Liver (tissue), 9 donors: ENCODE measurements around the gene MYH2. TPM values are rescaled to one million over a fixed set of nuclear protein-coding genes. Genes with fewer than 3 reads are reported as not detected.

Experiments used
- DNase-seq: peaks from one replicate; pipeline ENCODE4 v3.0.0-alpha.2; 2017; ENCODE audit warnings: low spot score
- H3K27ac ChIP-seq, 2 donors: one replicate each; pipeline ENCODE4 v1.7.0; 2013; ENCODE audit warnings: inconsistent platforms in 2 of 2, low read length in 2 of 2, control low read depth in 1 of 2, low read depth in 1 of 2, mild to moderate bottlenecking in 1 of 2
- H3K27me3 ChIP-seq, 4 donors: one replicate each; pipeline versions ENCODE4 v1.6.1 to v1.7.0; 2013; ENCODE audit warnings: low read length in 3 of 4, inconsistent platforms in 1 of 4, mild to moderate bottlenecking in 1 of 4, moderate library complexity in 1 of 4; ENCODE audit not compliant: control insufficient read depth in 4 of 4, insufficient read depth in 4 of 4
- H3K36me3 ChIP-seq, 4 donors: one replicate each; pipeline versions ENCODE4 v1.6.1 to v1.7.0; 2013; ENCODE audit warnings: low read length in 3 of 4, mild to moderate bottlenecking in 3 of 4, low read depth in 1 of 4, moderate library complexity in 1 of 4; ENCODE audit not compliant: control insufficient read depth in 4 of 4, insufficient read depth in 3 of 4
- H3K4me1 ChIP-seq, 4 donors: one replicate each; pipeline versions ENCODE4 v1.6.1 to v1.7.0; 2013; ENCODE audit warnings: low read length in 3 of 4, mild to moderate bottlenecking in 3 of 4, moderate library complexity in 1 of 4; ENCODE audit not compliant: control insufficient read depth in 4 of 4, insufficient read depth in 4 of 4
- H3K4me3 ChIP-seq, 3 donors: one replicate each; pipeline versions ENCODE4 v1.6.1 to v1.7.0; 2013; ENCODE audit warnings: low read length in 3 of 3, control low read depth in 1 of 3, low read depth in 1 of 3, mild to moderate bottlenecking in 1 of 3
- H3K9ac ChIP-seq, 2 donors: one replicate each; pipeline ENCODE4 v1.7.0; 2013; ENCODE audit warnings: low read length in 2 of 2, mild to moderate bottlenecking in 2 of 2, moderate library complexity in 2 of 2, control low read depth in 1 of 2, low read depth in 1 of 2
- H3K9me3 ChIP-seq, 4 donors: one replicate each; pipeline versions ENCODE4 v1.6.1 to v1.7.0; 2013; ENCODE audit warnings: low read length in 3 of 4; ENCODE audit not compliant: control insufficient read depth in 4 of 4
- EGR1 ChIP-seq, 2 donors: IDR thresholded peaks; 2 replicates each; pipeline ENCODE4 v1.6.1; 2016 to 2018; ENCODE audit warnings: antibody characterized with exemption in 2 of 2, low read depth in 2 of 2
- FOXA1 ChIP-seq: IDR thresholded peaks from 2 replicates; pipeline ENCODE4 v1.6.1; 2016; ENCODE audit warnings: antibody characterized with exemption
- FOXA2 ChIP-seq: IDR thresholded peaks from 2 replicates; pipeline ENCODE4 v1.6.1; 2016; ENCODE audit warnings: antibody characterized with exemption
- GABPA ChIP-seq, 2 donors: IDR thresholded peaks in 1 of 2; conservative IDR thresholded peaks in 1 of 2; 2 replicates each; pipeline ENCODE4 v1.6.1; 2016; ENCODE audit warnings: antibody characterized with exemption in 2 of 2, mild to moderate bottlenecking in 1 of 2, moderate library complexity in 1 of 2
- HNF4A ChIP-seq, 2 donors: conservative IDR thresholded peaks; 2 replicates each; pipeline ENCODE4 v1.6.1; 2016; ENCODE audit warnings: antibody characterized with exemption in 2 of 2, mild to moderate bottlenecking in 2 of 2
- HNF4G ChIP-seq: IDR thresholded peaks from 2 replicates; pipeline ENCODE4 v1.6.1; 2016; ENCODE audit warnings: antibody characterized with exemption
- JUND ChIP-seq, 2 donors: IDR thresholded peaks; 2 replicates each; pipeline ENCODE4 v1.6.1; 2016; ENCODE audit warnings: antibody characterized with exemption in 2 of 2
- NR2F2 ChIP-seq: IDR thresholded peaks from 2 replicates; pipeline ENCODE4 v1.6.1; 2016; ENCODE audit warnings: antibody characterized with exemption
- RAD21 ChIP-seq, 2 donors: IDR thresholded peaks; 2 replicates each; pipeline ENCODE4 v1.6.1; 2016; ENCODE audit warnings: antibody characterized with exemption in 2 of 2, mild to moderate bottlenecking in 2 of 2
- RXRA ChIP-seq, 2 donors: IDR thresholded peaks; 2 replicates each; pipeline ENCODE4 v1.6.1; 2017 to 2018; ENCODE audit warnings: antibody characterized with exemption in 2 of 2, mild to moderate bottlenecking in 1 of 2
- SP1 ChIP-seq: IDR thresholded peaks from 2 replicates; pipeline ENCODE4 v1.6.1; 2018; ENCODE audit warnings: antibody characterized with exemption, mild to moderate bottlenecking
- TAF1 ChIP-seq: conservative IDR thresholded peaks from 2 replicates; pipeline ENCODE4 v1.6.1; 2016; ENCODE audit warnings: antibody characterized with exemption, mild to moderate bottlenecking
- YY1 ChIP-seq: IDR thresholded peaks from 2 replicates; pipeline ENCODE4 v1.6.1; 2016; ENCODE audit warnings: antibody characterized with exemption, mild to moderate bottlenecking
- WGBS: extraction: QIAGEN DNeasy Blood & Tissue Kit; methylation state at CpG from one replicate; pipeline ENCODE4 v1.1.7; 2013; 5-methylcytosine and 5-hydroxymethylcytosine counted together
- polyA plus RNA-seq, 2 donors: library from polyadenylated mRNA; stranded (reverse) in 1 of 2; unstranded in 1 of 2; fragments of 200-250 nt in 1 of 2; fragments of >200 nt in 1 of 2; fragmentation: Nextera tagmentation in 1 of 2; extraction: Ambion mirVana in 1 of 2; gene quantifications; one replicate each; pipeline versions ENCODE4 v1.2.1 to v1.2.3, GENCODE V29; 2013 to 2015
- total RNA-seq, 2 donors: library from RNA; depleted of rRNA; stranded (reverse); fragments of >200 nt; gene quantifications; one replicate each; pipeline ENCODE4 v1.2.3, GENCODE V29; 2014
- TF ChIP-seq, protein P1 (sequence below): fragments of 150-350 bp; IDR thresholded peaks from 2 replicates; pipeline ENCODE4 v1.5.1; 2017; ENCODE audit warnings: improper control_type of control experiment, low read depth, low read length; ENCODE audit not compliant: missing input control
- TF ChIP-seq, protein P2 (sequence below): IDR thresholded peaks from 2 replicates; pipeline ENCODE4 v1.6.1; 2016; ENCODE audit warnings: antibody characterized with exemption
- TF ChIP-seq, protein P3 (sequence below): IDR thresholded peaks from 2 replicates; pipeline ENCODE4 v1.6.1; 2016; ENCODE audit warnings: antibody characterized with exemption
- TF ChIP-seq, protein P4 (sequence below): IDR thresholded peaks from 2 replicates; pipeline ENCODE4 v1.6.1; 2016; ENCODE audit warnings: antibody characterized with exemption, mild to moderate bottlenecking
- donor health status: healthy.
- donor health status: healthy.
- donor health status: healthy.
- donor health status: healthy.
- donor health status: healthy.

Gene MYH2
- total and polyA plus RNA-seq, 4 donors: under 0.01 to 0.23 TPM; not detected in 2

DNA sequence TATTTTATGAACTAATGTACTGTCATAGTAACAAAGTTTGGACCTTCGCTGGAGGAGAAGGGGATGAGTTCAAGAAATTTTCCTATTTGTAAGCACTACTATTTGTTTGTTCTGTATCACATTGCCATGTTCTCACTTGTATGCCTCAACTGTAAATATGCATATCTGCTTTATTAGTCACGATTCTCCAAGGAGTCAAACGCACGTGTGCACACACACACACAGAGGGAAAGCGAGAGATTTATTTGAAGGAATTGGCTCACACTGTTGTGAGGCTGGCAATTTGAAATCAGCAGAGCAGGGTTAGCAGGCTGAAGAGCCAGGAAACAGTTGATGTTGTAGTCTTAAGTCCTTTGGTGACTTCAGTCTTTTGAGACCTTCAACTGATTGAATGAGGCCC is 24.9 kb upstream of the MYH2 start:
- Histone ChIP-seq H3K9me3 (no peaks in the 10 kb centered on the region), H3K4me1 (no peaks in the 10 kb centered on the region), H3K27me3 (no peaks in the 10 kb centered on the region), H3K4me3 (no peak overlapping the region), H3K27ac (no peak overlapping the region), H3K36me3 (no peaks in the 10 kb centered on the region), H3K9ac (no peak overlapping the region)
- 83% methylated on average over 5 of the region's 5 CpGs for WGBS
- TF ChIP-seq NR2F2: no peak
- no peak for TF ChIP-seq SP1
- no peak for TF ChIP-seq RXRA (IDR thresholded peaks at IDR 0.05)
- TF ChIP-seq RAD21 (IDR thresholded peaks at IDR 0.05): no peak
- TF ChIP-seq, protein P1, sequence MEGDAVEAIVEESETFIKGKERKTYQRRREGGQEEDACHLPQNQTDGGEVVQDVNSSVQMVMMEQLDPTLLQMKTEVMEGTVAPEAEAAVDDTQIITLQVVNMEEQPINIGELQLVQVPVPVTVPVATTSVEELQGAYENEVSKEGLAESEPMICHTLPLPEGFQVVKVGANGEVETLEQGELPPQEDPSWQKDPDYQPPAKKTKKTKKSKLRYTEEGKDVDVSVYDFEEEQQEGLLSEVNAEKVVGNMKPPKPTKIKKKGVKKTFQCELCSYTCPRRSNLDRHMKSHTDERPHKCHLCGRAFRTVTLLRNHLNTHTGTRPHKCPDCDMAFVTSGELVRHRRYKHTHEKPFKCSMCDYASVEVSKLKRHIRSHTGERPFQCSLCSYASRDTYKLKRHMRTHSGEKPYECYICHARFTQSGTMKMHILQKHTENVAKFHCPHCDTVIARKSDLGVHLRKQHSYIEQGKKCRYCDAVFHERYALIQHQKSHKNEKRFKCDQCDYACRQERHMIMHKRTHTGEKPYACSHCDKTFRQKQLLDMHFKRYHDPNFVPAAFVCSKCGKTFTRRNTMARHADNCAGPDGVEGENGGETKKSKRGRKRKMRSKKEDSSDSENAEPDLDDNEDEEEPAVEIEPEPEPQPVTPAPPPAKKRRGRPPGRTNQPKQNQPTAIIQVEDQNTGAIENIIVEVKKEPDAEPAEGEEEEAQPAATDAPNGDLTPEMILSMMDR: no peak
- TF ChIP-seq, protein P2, sequence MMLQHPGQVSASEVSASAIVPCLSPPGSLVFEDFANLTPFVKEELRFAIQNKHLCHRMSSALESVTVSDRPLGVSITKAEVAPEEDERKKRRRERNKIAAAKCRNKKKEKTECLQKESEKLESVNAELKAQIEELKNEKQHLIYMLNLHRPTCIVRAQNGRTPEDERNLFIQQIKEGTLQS: no peak
- no peak for TF ChIP-seq GABPA (IDR thresholded peaks at IDR 0.05 in 1 of 2, conservative IDR thresholded peaks at IDR 0.05 in 1 of 2)
- TF ChIP-seq, protein P3, sequence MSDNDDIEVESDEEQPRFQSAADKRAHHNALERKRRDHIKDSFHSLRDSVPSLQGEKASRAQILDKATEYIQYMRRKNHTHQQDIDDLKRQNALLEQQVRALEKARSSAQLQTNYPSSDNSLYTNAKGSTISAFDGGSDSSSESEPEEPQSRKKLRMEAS: no peak
- TF ChIP-seq JUND (IDR thresholded peaks at IDR 0.05): no peak
- no peak for TF ChIP-seq EGR1 (IDR thresholded peaks at IDR 0.05; ENCODE audit: low read depth in 2 of 2)
- TF ChIP-seq TAF1: no peak
- no peak for TF ChIP-seq FOXA1
- no peak for TF ChIP-seq HNF4G
- no peak for TF ChIP-seq FOXA2
- TF ChIP-seq, protein P4, sequence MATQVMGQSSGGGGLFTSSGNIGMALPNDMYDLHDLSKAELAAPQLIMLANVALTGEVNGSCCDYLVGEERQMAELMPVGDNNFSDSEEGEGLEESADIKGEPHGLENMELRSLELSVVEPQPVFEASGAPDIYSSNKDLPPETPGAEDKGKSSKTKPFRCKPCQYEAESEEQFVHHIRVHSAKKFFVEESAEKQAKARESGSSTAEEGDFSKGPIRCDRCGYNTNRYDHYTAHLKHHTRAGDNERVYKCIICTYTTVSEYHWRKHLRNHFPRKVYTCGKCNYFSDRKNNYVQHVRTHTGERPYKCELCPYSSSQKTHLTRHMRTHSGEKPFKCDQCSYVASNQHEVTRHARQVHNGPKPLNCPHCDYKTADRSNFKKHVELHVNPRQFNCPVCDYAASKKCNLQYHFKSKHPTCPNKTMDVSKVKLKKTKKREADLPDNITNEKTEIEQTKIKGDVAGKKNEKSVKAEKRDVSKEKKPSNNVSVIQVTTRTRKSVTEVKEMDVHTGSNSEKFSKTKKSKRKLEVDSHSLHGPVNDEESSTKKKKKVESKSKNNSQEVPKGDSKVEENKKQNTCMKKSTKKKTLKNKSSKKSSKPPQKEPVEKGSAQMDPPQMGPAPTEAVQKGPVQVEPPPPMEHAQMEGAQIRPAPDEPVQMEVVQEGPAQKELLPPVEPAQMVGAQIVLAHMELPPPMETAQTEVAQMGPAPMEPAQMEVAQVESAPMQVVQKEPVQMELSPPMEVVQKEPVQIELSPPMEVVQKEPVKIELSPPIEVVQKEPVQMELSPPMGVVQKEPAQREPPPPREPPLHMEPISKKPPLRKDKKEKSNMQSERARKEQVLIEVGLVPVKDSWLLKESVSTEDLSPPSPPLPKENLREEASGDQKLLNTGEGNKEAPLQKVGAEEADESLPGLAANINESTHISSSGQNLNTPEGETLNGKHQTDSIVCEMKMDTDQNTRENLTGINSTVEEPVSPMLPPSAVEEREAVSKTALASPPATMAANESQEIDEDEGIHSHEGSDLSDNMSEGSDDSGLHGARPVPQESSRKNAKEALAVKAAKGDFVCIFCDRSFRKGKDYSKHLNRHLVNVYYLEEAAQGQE: no peak
- no peak for TF ChIP-seq YY1
- TF ChIP-seq HNF4A (conservative IDR thresholded peaks at IDR 0.05): no peak
- DNase-seq: no peak

DNA sequence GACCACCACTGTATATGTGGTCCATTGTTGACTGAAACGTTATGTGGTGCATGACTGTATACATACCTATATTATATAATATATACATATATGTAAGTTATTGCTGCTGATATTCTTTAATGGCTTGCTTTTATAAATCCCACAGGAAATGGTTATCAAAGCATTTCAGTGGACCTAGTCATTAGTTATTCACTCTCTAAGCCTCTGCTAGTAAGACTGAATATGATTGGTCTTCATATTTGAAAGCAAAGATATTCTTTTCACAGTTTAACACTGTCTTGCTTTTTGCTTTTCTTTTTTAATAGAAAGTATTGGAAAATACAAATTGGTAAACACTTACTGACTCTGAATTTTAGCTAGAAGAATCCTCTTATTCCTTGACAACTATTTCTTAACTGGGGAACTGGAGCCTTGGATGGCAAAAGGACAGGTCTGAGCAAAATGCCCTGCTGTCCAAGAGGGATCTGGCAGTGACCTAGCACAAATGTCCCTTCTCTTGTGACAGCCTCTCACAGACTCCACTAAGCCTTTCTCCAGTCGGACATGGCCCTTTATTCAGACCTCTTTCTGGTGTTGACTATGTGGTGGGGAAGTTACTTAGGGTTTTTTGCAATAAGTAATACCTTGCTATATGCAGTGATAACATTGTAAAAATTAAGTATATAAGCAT is 14.7 kb upstream of the MYH2 start:
- Histone ChIP-seq H3K27me3 (peaks cover 0 to 4% (median 2%) of the 10 kb centered on the region in 4 donors), H3K9ac (no peak overlapping the region), H3K36me3 (no peaks in the 10 kb centered on the region), H3K4me3 (no peak overlapping the region), H3K4me1 (no peaks in the 10 kb centered on the region), H3K9me3 (no peaks in the 10 kb centered on the region), H3K27ac (no peak overlapping the region)
- WGBS: 70% methylated on average over 2 of the region's 2 CpGs
- DNase-seq: no peak
- no peak for TF ChIP-seq JUND (IDR thresholded peaks at IDR 0.05)
- TF ChIP-seq GABPA (IDR thresholded peaks at IDR 0.05 in 1 of 2, conservative IDR thresholded peaks at IDR 0.05 in 1 of 2): no peak
- no peak for TF ChIP-seq SP1
- TF ChIP-seq RXRA (IDR thresholded peaks at IDR 0.05): no peak
- TF ChIP-seq, protein P4: no peak
- TF ChIP-seq HNF4G: no peak
- no peak for TF ChIP-seq TAF1
- TF ChIP-seq FOXA1: no peak
- TF ChIP-seq EGR1 (IDR thresholded peaks at IDR 0.05; ENCODE audit: low read depth in 2 of 2): no peak
- TF ChIP-seq, protein P1: no peak
- TF ChIP-seq, protein P2: no peak
- no peak for TF ChIP-seq YY1
- no peak for TF ChIP-seq FOXA2
- TF ChIP-seq, protein P3: no peak
- no peak for TF ChIP-seq HNF4A (conservative IDR thresholded peaks at IDR 0.05)
